Measurements from ENCODE around the gene PSMC3. TPM values are rescaled to one million over a fixed set of nuclear protein-coding genes. Genes with fewer than 3 reads are reported as not detected.

The PSMC3 gene
- total RNA-seq, 1 donor: 150 TPM

DNA sequence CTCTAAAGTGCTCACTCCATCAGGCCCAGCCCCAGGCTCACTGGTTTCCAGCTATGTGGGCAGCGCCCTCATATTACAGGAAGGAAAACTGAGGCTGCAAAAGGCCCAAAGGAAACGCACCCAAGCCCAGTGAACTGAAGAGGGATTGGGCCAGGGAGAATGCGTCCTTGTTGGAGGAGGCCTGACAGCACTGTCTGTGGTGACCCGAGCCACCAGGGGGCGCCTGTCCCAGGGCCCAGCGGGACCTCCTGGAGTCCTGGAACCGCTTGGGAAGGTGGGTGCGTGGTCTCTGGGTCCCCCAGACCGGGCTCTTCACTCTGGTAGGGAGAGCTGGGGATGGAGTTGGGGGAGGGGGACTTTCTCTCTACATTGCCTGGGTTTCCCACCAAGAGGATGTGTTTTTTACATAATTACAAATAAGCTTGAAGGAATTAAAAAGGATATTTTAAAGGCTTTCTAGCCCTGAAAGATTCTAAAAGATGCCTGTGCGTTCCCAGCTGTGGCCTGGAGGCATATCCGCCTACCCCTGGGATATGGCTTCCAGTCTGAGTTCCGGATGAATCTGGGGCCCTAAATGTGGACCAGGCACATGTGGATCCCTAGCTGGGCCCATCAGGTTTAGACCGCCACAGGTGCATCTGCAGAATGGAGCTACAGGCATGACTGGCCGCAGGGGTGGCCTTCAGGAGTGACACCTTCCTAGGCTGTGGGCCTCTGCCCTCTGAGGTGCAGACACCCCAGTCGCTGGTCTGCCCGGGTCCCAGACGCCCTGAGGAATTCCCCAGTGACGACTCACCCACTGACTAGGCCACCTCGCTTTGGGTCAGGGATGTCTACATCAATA, 52.1 kb downstream of the PSMC3 start:
- TF ChIP-seq CTCF (IDR thresholded peaks at IDR 0.05; ENCODE audit: insufficient read depth, low read depth, low read length): peak; percentile 98
- no peak overlapping the region for H3K4me3 ChIP-seq (ENCODE audit: low read depth, low read length)
- peak; percentile 74 for DNase-seq (ENCODE audit: low read depth)

DNA sequence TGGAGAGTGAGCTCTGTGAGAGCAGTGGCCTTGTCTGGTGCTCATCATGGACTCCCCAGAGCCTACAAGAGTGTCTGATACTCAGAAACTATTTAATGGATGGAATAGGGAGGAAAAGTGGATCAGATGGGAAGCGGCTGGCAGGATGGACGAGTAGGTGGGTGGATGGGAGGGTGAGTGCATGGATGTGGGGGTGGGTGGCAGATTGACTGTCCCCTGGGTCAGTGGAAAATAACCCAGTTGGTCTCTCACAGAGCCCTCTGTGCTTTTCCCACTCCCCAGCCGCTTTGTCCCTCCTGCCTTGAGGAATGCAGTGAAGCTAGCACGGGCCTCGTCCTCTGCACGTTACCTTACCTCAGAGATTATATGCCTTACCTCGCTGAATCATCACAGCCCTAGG, 53.8 kb downstream of the PSMC3 start:
- no peak overlapping the region for H3K4me3 ChIP-seq (ENCODE audit: low read depth, low read length)
- DNase-seq (ENCODE audit: low read depth): no peak
- TF ChIP-seq CTCF (IDR thresholded peaks at IDR 0.05; ENCODE audit: insufficient read depth, low read depth, low read length): no peak

DNA sequence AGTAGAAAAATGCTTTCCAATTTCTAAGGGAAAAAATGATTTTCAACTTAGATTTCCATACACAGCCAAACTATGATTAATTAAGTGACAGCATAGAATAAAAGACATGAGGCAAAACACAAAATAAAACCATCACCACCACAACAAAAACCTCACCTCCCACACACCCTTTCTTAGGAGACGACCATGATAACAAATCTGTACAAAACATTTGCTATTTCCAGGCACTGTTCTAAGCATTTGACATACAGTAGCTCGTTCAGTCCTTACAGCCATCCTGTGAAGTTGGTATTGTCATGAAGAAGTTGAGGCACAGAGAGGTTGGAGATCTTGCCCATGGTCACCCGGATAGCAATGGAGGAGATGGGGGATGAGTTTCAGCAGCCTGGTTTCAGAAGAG, 56.6 kb downstream of the PSMC3 start:
- no peak for TF ChIP-seq CTCF (IDR thresholded peaks at IDR 0.05; ENCODE audit: insufficient read depth, low read depth, low read length)
- H3K4me3 ChIP-seq (ENCODE audit: low read depth, low read length): no peak overlapping the region
- peak; percentile 28 for DNase-seq (ENCODE audit: low read depth)

Small RNAs within 50 kb of the gene (small RNA-seq; reads per million reads assigned to genes)
- gene MIR4487: not detected

Other genes with a start within 250 kb of the PSMC3 start
- gene ARFGAP2, start 249.6 kb downstream of the PSMC3 start, total RNA-seq: 101 and 112 TPM in 2 replicates
- 26.7 and 39.3 TPM in 2 replicates for gene PACSIN3, start 240.0 kb downstream of the PSMC3 start, total RNA-seq
- gene DDB2, start 211.5 kb downstream of the PSMC3 start, total RNA-seq: 37.7 and 47.1 TPM in 2 replicates
- 35.4 and 39.0 TPM in 2 replicates for gene ACP2, start 177.6 kb downstream of the PSMC3 start, total RNA-seq
- 16.8 and 39.3 TPM in 2 replicates for gene NR1H3, start 168.4 kb downstream of the PSMC3 start, total RNA-seq
- 20.3 and 27.2 TPM in 2 replicates for gene MADD, start 156.3 kb downstream of the PSMC3 start, total RNA-seq
- gene MYBPC3, start 73.7 kb downstream of the PSMC3 start, total RNA-seq: not detected in 2 replicates
- gene SPI1, start 47.9 kb downstream of the PSMC3 start, total RNA-seq: not detected in 2 replicates
- gene SLC39A13, start 17.8 kb downstream of the PSMC3 start, total RNA-seq: 73.0 and 83.4 TPM in 2 replicates
- gene RAPSN, start 22.7 kb upstream of the PSMC3 start, total RNA-seq: under 0.01 and 0.43 TPM in 2 replicates
- gene CELF1, start 126.7 kb upstream of the PSMC3 start, total RNA-seq: 124 and 128 TPM in 2 replicates
- gene PTPMT1, start 139.2 kb upstream of the PSMC3 start, total RNA-seq: 66.7 and 71.7 TPM in 2 replicates
- 18.7 and 24.2 TPM in 2 replicates for gene KBTBD4, start 152.5 kb upstream of the PSMC3 start, total RNA-seq
- gene NDUFS3, start 152.6 kb upstream of the PSMC3 start, total RNA-seq: 66.1 and 70.5 TPM in 2 replicates
- not detected in 2 replicates for gene FAM180B, start 160.2 kb upstream of the PSMC3 start, total RNA-seq
- 0.43 and 0.64 TPM in 2 replicates for gene C1QTNF4, start 168.0 kb upstream of the PSMC3 start, total RNA-seq
- gene MTCH2, start 216.1 kb upstream of the PSMC3 start, total RNA-seq: 78.9 and 102 TPM in 2 replicates

Measured in fibroblast of villous mesenchyme (primary cell).